Measurements from ENCODE around the gene EXOC2. TPM values are rescaled to one million over a fixed set of nuclear protein-coding genes. Genes with fewer than 3 reads are reported as not detected.

Gene EXOC2
- total RNA-seq, 1 donor from 2014 or later = 46.5 TPM

DNA sequence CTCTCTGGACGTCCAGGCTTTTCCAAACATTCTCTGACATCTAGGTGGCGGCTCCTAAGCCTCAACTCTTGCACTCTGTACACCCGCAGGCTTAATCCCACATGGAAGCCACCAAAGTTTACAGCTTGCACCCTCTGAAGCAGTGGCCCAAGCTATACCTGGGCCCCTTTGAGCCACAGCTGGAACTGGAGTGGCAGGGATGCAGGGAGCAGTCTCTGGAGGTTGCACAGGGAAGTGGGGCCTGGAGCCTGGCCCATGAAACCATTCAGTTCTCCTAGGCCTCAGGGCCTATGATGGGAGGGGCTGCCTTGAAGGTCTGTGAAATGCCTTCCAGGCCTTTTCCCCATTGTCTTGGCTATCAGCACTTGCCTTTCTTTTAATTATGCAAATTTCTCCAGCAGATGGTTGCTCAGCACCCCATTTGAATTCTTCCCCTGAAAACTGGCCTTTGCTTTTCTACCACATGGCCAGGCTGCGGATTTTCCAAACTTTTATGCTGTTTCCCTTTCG is 236.5 kb downstream of the EXOC2 start:
- DNase-seq (ENCODE audit: low spot score) = peak; percentile 15
- Mint-ChIP-seq H3K4me3 (no peak overlapping the region), H3K36me3 (no peaks in the 10 kb centered on the region), H3K27me3 (ENCODE audit: insufficient read depth, low read depth) (peaks cover 3% of the 10 kb centered on the region), H3K4me1 (no peaks in the 10 kb centered on the region), H3K27ac (no peak overlapping the region), H3K9me3 (peaks cover 5% of the 10 kb centered on the region)
- H3K27me3 ChIP-seq = no peaks in the 10 kb centered on the region
- H3K4me3 ChIP-seq = no peak overlapping the region
- H3K9me3 ChIP-seq (ENCODE audit: low read depth) = no peaks in the 10 kb centered on the region
- H2AFZ ChIP-seq (replicated peaks) = peak overlapping the region; percentile 50
- no peak overlapping the region for H3K4me2 ChIP-seq
- H3K9ac ChIP-seq = no peak overlapping the region
- H4K20me1 ChIP-seq (ENCODE audit: low read depth) = no peaks in the 10 kb centered on the region
- no peaks in the 10 kb centered on the region for H3K79me2 ChIP-seq (ENCODE audit: low read depth)
- H3K36me3 ChIP-seq = no peaks in the 10 kb centered on the region
- TF ChIP-seq, protein P1, sequence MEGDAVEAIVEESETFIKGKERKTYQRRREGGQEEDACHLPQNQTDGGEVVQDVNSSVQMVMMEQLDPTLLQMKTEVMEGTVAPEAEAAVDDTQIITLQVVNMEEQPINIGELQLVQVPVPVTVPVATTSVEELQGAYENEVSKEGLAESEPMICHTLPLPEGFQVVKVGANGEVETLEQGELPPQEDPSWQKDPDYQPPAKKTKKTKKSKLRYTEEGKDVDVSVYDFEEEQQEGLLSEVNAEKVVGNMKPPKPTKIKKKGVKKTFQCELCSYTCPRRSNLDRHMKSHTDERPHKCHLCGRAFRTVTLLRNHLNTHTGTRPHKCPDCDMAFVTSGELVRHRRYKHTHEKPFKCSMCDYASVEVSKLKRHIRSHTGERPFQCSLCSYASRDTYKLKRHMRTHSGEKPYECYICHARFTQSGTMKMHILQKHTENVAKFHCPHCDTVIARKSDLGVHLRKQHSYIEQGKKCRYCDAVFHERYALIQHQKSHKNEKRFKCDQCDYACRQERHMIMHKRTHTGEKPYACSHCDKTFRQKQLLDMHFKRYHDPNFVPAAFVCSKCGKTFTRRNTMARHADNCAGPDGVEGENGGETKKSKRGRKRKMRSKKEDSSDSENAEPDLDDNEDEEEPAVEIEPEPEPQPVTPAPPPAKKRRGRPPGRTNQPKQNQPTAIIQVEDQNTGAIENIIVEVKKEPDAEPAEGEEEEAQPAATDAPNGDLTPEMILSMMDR (IDR thresholded peaks at IDR 0.05) = no peak
- TF ChIP-seq EZH2 (IDR thresholded peaks at IDR 0.05) = no peak
- TF ChIP-seq EZH2phosphoT487 (IDR thresholded peaks at IDR 0.05) = no peak
- no peaks in the 10 kb centered on the region for H3F3A ChIP-seq (ENCODE audit: low read depth)
- H3K4me1 ChIP-seq = no peaks in the 10 kb centered on the region
- H3K27ac ChIP-seq = no peak overlapping the region

- no peaks in the 10 kb centered on the region for H3K9me3 ChIP-seq (ENCODE audit: low read depth)
- DNase-seq (ENCODE audit: low spot score) = no peak
- no peak overlapping the region for H3K4me3 Mint-ChIP-seq
Observed at GRCh38 chr6:455835-456234, 237.1 kb downstream of the EXOC2 start.

GRCh38 chr6:455006-455585 is 237.8 kb downstream of the EXOC2 start:
- Histone ChIP-seq H3K27ac (no peak overlapping the region), H3K4me1 (no peaks in the 10 kb centered on the region), H2AFZ (replicated peaks) (no peak overlapping the region), H3K36me3 (no peaks in the 10 kb centered on the region), H3K4me2 (no peak overlapping the region), H4K20me1 (ENCODE audit: low read depth) (no peaks in the 10 kb centered on the region), H3K9ac (no peak overlapping the region), H3K79me2 (ENCODE audit: low read depth) (no peaks in the 10 kb centered on the region), H3K4me3 (no peak overlapping the region), H3K27me3 (no peaks in the 10 kb centered on the region), H3F3A (ENCODE audit: low read depth) (no peaks in the 10 kb centered on the region), H3K9me3 (ENCODE audit: low read depth) (no peaks in the 10 kb centered on the region)
- peaks cover 7% of the 10 kb centered on the region for H3K27me3 Mint-ChIP-seq (ENCODE audit: insufficient read depth, low read depth)
- no peak overlapping the region for H3K27ac Mint-ChIP-seq
- no peak overlapping the region for H3K4me3 Mint-ChIP-seq
- H3K36me3 Mint-ChIP-seq = no peaks in the 10 kb centered on the region
- H3K9me3 Mint-ChIP-seq = peaks cover 10% of the 10 kb centered on the region
- TF ChIP-seq EZH2phosphoT487 (IDR thresholded peaks at IDR 0.05) = no peak
- no peak for TF ChIP-seq EZH2 (IDR thresholded peaks at IDR 0.05)
- TF ChIP-seq, protein P1 (IDR thresholded peaks at IDR 0.05) = no peak
- DNase-seq (ENCODE audit: low spot score) = no peak
- H3K4me1 Mint-ChIP-seq = no peaks in the 10 kb centered on the region

More at GRCh38 chr6:455835-456234, 237.1 kb downstream of the EXOC2 start:
- no peaks in the 10 kb centered on the region for H3K36me3 Mint-ChIP-seq
- Histone ChIP-seq H3K27me3 (no peaks in the 10 kb centered on the region), H3K79me2 (ENCODE audit: low read depth) (no peaks in the 10 kb centered on the region), H3K4me2 (no peak overlapping the region), H3K4me1 (no peaks in the 10 kb centered on the region), H3K4me3 (no peak overlapping the region), H3K9ac (no peak overlapping the region), H2AFZ (replicated peaks) (no peak overlapping the region), H3K27ac (no peak overlapping the region), H3F3A (ENCODE audit: low read depth) (no peaks in the 10 kb centered on the region), H4K20me1 (ENCODE audit: low read depth) (no peaks in the 10 kb centered on the region), H3K36me3 (no peaks in the 10 kb centered on the region)
- TF ChIP-seq EZH2phosphoT487 (IDR thresholded peaks at IDR 0.05) (no peak), EZH2 (IDR thresholded peaks at IDR 0.05) (no peak)
- TF ChIP-seq, protein P1 (IDR thresholded peaks at IDR 0.05) = no peak
- peaks cover 5% of the 10 kb centered on the region for H3K9me3 Mint-ChIP-seq
- peaks cover 3% of the 10 kb centered on the region for H3K27me3 Mint-ChIP-seq (ENCODE audit: insufficient read depth, low read depth)
- H3K4me1 Mint-ChIP-seq = no peaks in the 10 kb centered on the region
- no peak overlapping the region for H3K27ac Mint-ChIP-seq
